ENCODE results near the gene PALLD.

GRCh38 chr4:168766604-168767316, 269.9 kb downstream of the PALLD start:
- TF ChIP-seq CTCF (IDR thresholded peaks at IDR 0.05) (no peak), SIN3A (IDR thresholded peaks at IDR 0.05; ENCODE audit: borderline replicate concordance, insufficient read depth, low read depth, low read length) (no peak), POLR2AphosphoS5 (IDR thresholded peaks at IDR 0.05; ENCODE audit: low read depth, low read length) (no peak), REST (IDR thresholded peaks at IDR 0.05; ENCODE audit: insufficient read depth in 1 of 2, low read depth in 2 of 2, low read length in 1 of 2) (no peak), TCF7L2 (IDR thresholded peaks at IDR 0.05; ENCODE audit: low read depth, low read length) (no peak)

Measured in Panc1 (cell line).